ENCODE data around the gene WDSUB1. TPM values are rescaled to one million over a fixed set of nuclear protein-coding genes. Genes with fewer than 3 reads are reported as not detected.
A peak's percentile ranks its signal among the peaks of the same experiment; 100 is the strongest.

The WDSUB1 gene
- total and polyA plus RNA-seq, 9 of the 15 experiments (the other 6 are each of a cell fraction or from before 2014, with no cell fraction given): 5.2 to 13.7 (median 9.4) TPM

- no TSS peak for BruUV-seq (replicated peaks)
- no peak overlapping the region for H2AFZ ChIP-seq (ENCODE audit: low read depth, low read length)
- ATAC-seq: no peak
- no peak overlapping the region for H3K4me3 ChIP-seq
- CTCF ChIA-PET (ENCODE audit: low intra/inter-chr PET ratio): no interaction called here
- no peak overlapping the region for H3K9ac ChIP-seq (ENCODE audit: insufficient read depth in 1 of 2, low read depth in 2 of 2, low read length in 2 of 2)
- no peak overlapping the region for H3K4me2 ChIP-seq (ENCODE audit: insufficient read depth, low read length)
- H3K9me1 ChIP-seq (ENCODE audit: control insufficient read depth, insufficient read depth, low read length): no peaks in the 10 kb centered on the region
- H3K27ac ChIP-seq (ENCODE audit: extremely low read depth, low read depth, low read length): no peak overlapping the region
- no peaks in the 10 kb centered on the region for H3K4me1 ChIP-seq (replicated peaks in 1 of 2; ENCODE audit: control insufficient read depth in 2 of 2, insufficient read depth in 2 of 2, low read length in 2 of 2)
- H3K36me3 ChIP-seq (ENCODE audit: control insufficient read depth, insufficient read depth, low read length): peaks cover 2% of the 10 kb centered on the region; the same call in 1 of the 3 replicates
- no peaks in the 10 kb centered on the region for H3K27me3 ChIP-seq (ENCODE audit: control insufficient read depth in 2 of 2, insufficient read depth in 2 of 2, low read length in 2 of 2)
- 81% methylated on average over 7 of the region's 7 CpGs for WGBS (ENCODE audit: insufficient coverage, low coverage, missing lambda C conversion rate)
- no peak for FAIRE-seq
- TF ChIP-seq ZNF184 (CRISPR knock-in tag; IDR thresholded peaks at IDR 0.05) (0 out of 2 replicates have a peak, but pooled peaks have one; percentile 26), C11orf30 (IDR thresholded peaks at IDR 0.05; ENCODE audit: low read depth) (peak; percentile 52), MAFG (tag; conservative IDR thresholded peaks at IDR 0.05) (peak; percentile 53; the same call in 1 of the 2 replicates), POLR3A (IDR thresholded peaks at IDR 0.05; ENCODE audit: borderline replicate concordance, extremely low read depth, insufficient read depth, insufficient read length) (no peak), SP2 (IDR thresholded peaks at IDR 0.05; ENCODE audit: extremely low read depth, low read depth, low read length, poor library complexity, severe bottlenecking) (no peak), ZNF316 (IDR thresholded peaks at IDR 0.05) (peak; percentile 72), MAFF (IDR thresholded peaks at IDR 0.05; ENCODE audit: low read length) (peak; percentile 23; the same call in 1 of the 2 replicates), THRB (CRISPR knock-in tag; conservative IDR thresholded peaks at IDR 0.05) (no peak), ZNF707 (CRISPR knock-in tag; conservative IDR thresholded peaks at IDR 0.05) (no peak), RBM25 (IDR thresholded peaks at IDR 0.05; ENCODE audit: low read depth, low read length, severe bottlenecking) (peak; percentile 82)
- no peaks in the 10 kb centered on the region for H3K79me2 ChIP-seq (ENCODE audit: control insufficient read depth, insufficient read depth, low read length)
- intact Hi-C loops (cut with micrococcal nuclease) (no loop called here), in situ Hi-C loops (cut with MboI) (no loop called here)
- no peaks in the 10 kb centered on the region for H4K20me1 ChIP-seq (replicated peaks; ENCODE audit: control insufficient read depth, insufficient read depth, low read length)
- no peaks in the 10 kb centered on the region for H3K9me3 ChIP-seq (replicated peaks; ENCODE audit: control insufficient read depth, insufficient read depth, low read depth, low read length)
- no peak for DNase-seq (ENCODE audit: extremely low read depth in 1 of 4, low spot score in 3 of 4)
- POLR2A ChIA-PET: interaction anchor here (1.1 kb wide), 1 partner anchor 35 kb away, joined by 4 read pairs; no protein-coding TSS in a partner anchor
Observed at GRCh38 chr2:159246325-159246988, 40.0 kb downstream of the WDSUB1 start.

Measured in K562 (cell line).